DOHH2 (cell line): Measurements from ENCODE around the gene PCNX2.

Source experiments
- H3F3A ChIP-seq: fragments of 200-600 bp; sonication (generic), shearing (Covaris generic); 2 replicates; pipeline ENCODE4 v1.6.0; 2016; ENCODE audit warnings: antibody characterized with exemption, mild to moderate bottlenecking; ENCODE audit not compliant: control insufficient read depth, insufficient read depth
- H3K27ac ChIP-seq: fragments of 200-600 bp; sonication (generic); 2 replicates; pipeline ENCODE4 v1.5.1; 2014; ENCODE audit warnings: low read depth, mild to moderate bottlenecking, low read length, moderate library complexity
- H3K27me3 ChIP-seq: fragments of 200-600 bp; sonication (generic); 2 replicates; pipeline ENCODE4 v1.6.1; 2014; ENCODE audit warnings: mild to moderate bottlenecking, low read length, mixed read lengths; ENCODE audit not compliant: control insufficient read depth
- H3K36me3 ChIP-seq: fragments of 200-600 bp; sonication (generic); 2 replicates; pipeline ENCODE4 v1.6.1; 2014; ENCODE audit warnings: mild to moderate bottlenecking, low read length, moderate library complexity, mixed read lengths; ENCODE audit not compliant: control insufficient read depth
- H3K4me1 ChIP-seq: fragments of 200-600 bp; sonication (generic); 2 replicates; pipeline ENCODE4 v1.6.1; 2014; ENCODE audit warnings: mild to moderate bottlenecking, low read length, mixed read lengths; ENCODE audit not compliant: control insufficient read depth
- H3K4me2 ChIP-seq: fragments of 200-600 bp; sonication (generic); 2 replicates; pipeline ENCODE4 v1.6.0; 2014; ENCODE audit warnings: mild to moderate bottlenecking, low read length, moderate library complexity
- H3K4me3 ChIP-seq: fragments of 200-600 bp; sonication (generic); 2 replicates; pipeline ENCODE4 v1.5.1; 2014; ENCODE audit warnings: mild to moderate bottlenecking, low read length, mixed read lengths
- H3K79me2 ChIP-seq: fragments of 200-600 bp; sonication (generic); 2 replicates; pipeline ENCODE4 v1.6.1; 2014; ENCODE audit warnings: mild to moderate bottlenecking, low read length, mixed read lengths; ENCODE audit not compliant: control insufficient read depth
- H3K9me2 ChIP-seq: fragments of 200-600 bp; sonication (generic); replicated peaks from 2 replicates; pipeline ENCODE4 v1.6.1; 2014; ENCODE audit warnings: mild to moderate bottlenecking, low read length, mixed read lengths; ENCODE audit not compliant: control insufficient read depth
- H3K9me3 ChIP-seq: fragments of 200-600 bp; sonication (generic); 2 replicates; pipeline ENCODE4 v1.6.1; 2014; ENCODE audit warnings: antibody characterized with exemption, low read length, mixed read lengths; ENCODE audit not compliant: control insufficient read depth, insufficient read depth
- H4K20me1 ChIP-seq: fragments of 200-600 bp; sonication (generic); 2 replicates; pipeline ENCODE4 v1.6.0; 2014; ENCODE audit warnings: low read depth, mild to moderate bottlenecking, antibody characterized with exemption, low read length, moderate library complexity; ENCODE audit not compliant: control insufficient read depth, insufficient read depth
- CTCF ChIP-seq: fragments of 200-600 bp; sonication (generic); IDR thresholded peaks from one replicate; pipeline ENCODE4 v1.5.1; 2014; ENCODE audit warnings: antibody characterized with exemption, mild to moderate bottlenecking, low read depth, low read length; ENCODE audit not compliant: poor library complexity, severe bottlenecking
- EZH2phosphoT487 ChIP-seq: fragments of 200-600 bp; sonication (generic); IDR thresholded peaks from 2 replicates; pipeline ENCODE4 v1.6.1; 2017; ENCODE audit warnings: borderline replicate concordance, mild to moderate bottlenecking, antibody characterized with exemption, low read length, moderate library complexity, mixed read lengths

PCNX2 gene

GRCh38 chr1:233040494-233040893 lies 255.0 kb downstream of the PCNX2 start:
- no peak overlapping the region for H3K4me2 ChIP-seq
- H3K9me3 ChIP-seq, result no peaks in the 10 kb centered on the region
- no peaks in the 10 kb centered on the region for H3K27me3 ChIP-seq
- no peaks in the 10 kb centered on the region for H4K20me1 ChIP-seq
- H3K4me1 ChIP-seq, result no peaks in the 10 kb centered on the region
- H3K36me3 ChIP-seq, result no peaks in the 10 kb centered on the region
- H3K27ac ChIP-seq, result no peak overlapping the region
- TF ChIP-seq EZH2phosphoT487 (no peak), CTCF (no peak)
- no peaks in the 10 kb centered on the region for H3K9me2 ChIP-seq
- no peaks in the 10 kb centered on the region for H3F3A ChIP-seq
- no peak overlapping the region for H3K4me3 ChIP-seq
- H3K79me2 ChIP-seq, result no peaks in the 10 kb centered on the region

- no peak overlapping the region for H3K4me3 ChIP-seq
- no peaks in the 10 kb centered on the region for H3K4me1 ChIP-seq
- no peaks in the 10 kb centered on the region for H3K9me2 ChIP-seq
- TF ChIP-seq EZH2phosphoT487 (no peak), CTCF (no peak)
- no peaks in the 10 kb centered on the region for H3K79me2 ChIP-seq
- no peaks in the 10 kb centered on the region for H3K36me3 ChIP-seq
- H3K27me3 ChIP-seq, result no peaks in the 10 kb centered on the region
- no peak overlapping the region for H3K27ac ChIP-seq
- no peak overlapping the region for H3K4me2 ChIP-seq
- no peaks in the 10 kb centered on the region for H3K9me3 ChIP-seq
- no peaks in the 10 kb centered on the region for H4K20me1 ChIP-seq
- no peaks in the 10 kb centered on the region for H3F3A ChIP-seq
These were observed 256.9 kb downstream of the PCNX2 start for GRCh38 chr1:233038581-233038980.

GRCh38 chr1:233037843-233038242 lies 257.7 kb downstream of the PCNX2 start:
- Histone ChIP-seq H4K20me1 (no peaks in the 10 kb centered on the region), H3K9me2 (no peaks in the 10 kb centered on the region), H3K9me3 (no peaks in the 10 kb centered on the region), H3F3A (no peaks in the 10 kb centered on the region), H3K4me3 (no peak overlapping the region), H3K4me1 (no peaks in the 10 kb centered on the region), H3K27ac (no peak overlapping the region), H3K27me3 (no peaks in the 10 kb centered on the region), H3K79me2 (no peaks in the 10 kb centered on the region), H3K4me2 (no peak overlapping the region), H3K36me3 (no peaks in the 10 kb centered on the region)
- no peak for TF ChIP-seq CTCF
- TF ChIP-seq EZH2phosphoT487, result no peak

GRCh38 chr1:233034836-233035235 lies 260.7 kb downstream of the PCNX2 start:
- no peaks in the 10 kb centered on the region for H3K79me2 ChIP-seq

More at GRCh38 chr1:233034836-233035235, 260.7 kb downstream of the PCNX2 start:
- no peaks in the 10 kb centered on the region for H3K27me3 ChIP-seq
- TF ChIP-seq CTCF (no peak), EZH2phosphoT487 (no peak)
- no peaks in the 10 kb centered on the region for H3K36me3 ChIP-seq
- no peaks in the 10 kb centered on the region for H3F3A ChIP-seq
- no peak overlapping the region for H3K4me3 ChIP-seq
- no peaks in the 10 kb centered on the region for H3K9me2 ChIP-seq
- no peak overlapping the region for H3K27ac ChIP-seq
- H3K4me2 ChIP-seq, result no peak overlapping the region
- no peaks in the 10 kb centered on the region for H3K4me1 ChIP-seq
- no peaks in the 10 kb centered on the region for H4K20me1 ChIP-seq
- H3K9me3 ChIP-seq, result no peaks in the 10 kb centered on the region
